Fibroblast of the conjunctiva (primary cell): ENCODE measurements around the gene OST4.

Experiments
- DNase-seq: peaks from one replicate; pipeline ENCODE4 v3.0.0-alpha.2; 2010; ENCODE audit warnings: low read depth

Gene OST4

DNA sequence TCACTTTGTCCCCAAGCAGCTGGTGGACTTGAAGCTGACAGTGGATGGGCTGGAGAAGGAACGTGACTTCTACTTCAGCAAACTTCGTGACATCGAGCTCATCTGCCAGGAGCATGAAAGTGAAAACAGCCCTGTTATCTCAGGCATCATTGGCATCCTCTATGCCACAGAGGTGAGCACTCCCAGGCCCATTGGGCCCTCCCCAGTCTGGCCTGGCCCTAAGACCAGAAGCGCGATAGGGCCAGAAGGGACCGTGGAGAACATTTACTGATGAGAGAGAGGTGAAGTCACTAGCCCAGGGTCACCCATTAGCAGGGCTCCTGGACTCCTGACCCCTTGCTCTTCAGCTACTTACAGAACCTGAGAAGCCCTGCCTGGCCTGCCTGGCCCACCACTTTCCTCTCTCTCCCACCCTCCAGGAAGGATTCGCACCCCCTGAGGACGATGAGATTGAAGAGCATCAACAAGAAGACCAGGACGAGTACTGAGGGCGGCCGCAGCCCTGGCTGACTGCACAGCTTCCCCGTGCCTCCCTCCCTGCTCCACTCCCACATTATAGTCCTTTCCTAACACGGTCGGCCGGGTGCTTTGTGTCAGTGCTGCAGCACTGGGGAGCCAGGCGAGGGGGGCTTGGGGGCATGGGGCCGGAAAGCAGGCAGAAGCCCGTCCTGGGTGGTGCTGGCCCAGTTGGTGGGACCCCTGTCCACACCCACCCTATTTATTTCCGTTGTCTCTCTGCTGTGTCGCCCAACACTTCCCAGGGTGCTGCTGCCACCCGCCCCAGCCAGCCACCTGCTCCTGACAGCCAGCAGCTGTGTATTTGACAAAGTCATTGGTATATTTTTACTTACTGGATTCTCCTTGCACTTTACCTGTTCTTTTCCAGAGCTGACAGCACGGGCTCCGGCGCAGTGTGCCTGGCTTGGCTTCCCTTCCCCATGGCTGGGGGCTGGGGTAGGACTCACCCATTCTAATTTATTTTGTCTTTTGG lies 45.3 kb downstream of the OST4 start:
- DNase-seq = no peak

DNA sequence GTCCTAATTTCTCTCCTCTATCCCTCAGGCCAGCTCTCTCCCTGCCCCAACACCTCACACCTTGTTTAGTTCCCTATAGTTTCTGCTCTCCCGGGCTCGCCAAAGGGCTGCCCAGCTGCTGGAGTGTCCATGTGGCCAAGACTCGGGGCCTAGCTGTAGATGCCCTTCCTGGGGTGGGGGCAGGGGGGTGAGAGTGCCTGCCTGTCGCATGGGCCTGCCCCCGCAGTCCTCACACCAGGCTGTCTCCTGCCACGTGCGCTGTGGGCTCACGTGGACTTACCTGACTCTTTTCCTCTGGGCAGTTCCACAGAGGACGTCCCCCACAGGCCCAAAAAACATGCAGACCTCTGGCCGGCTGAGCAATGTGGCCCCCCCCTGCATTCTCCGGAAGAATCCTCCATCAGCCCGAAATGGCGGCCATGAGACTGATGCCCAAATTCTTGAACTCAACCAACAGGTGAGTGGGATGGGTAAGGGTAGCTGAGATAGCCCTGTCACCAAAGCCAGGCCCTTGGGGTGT lies 46.1 kb downstream of the OST4 start:
- DNase-seq = no peak

DNA sequence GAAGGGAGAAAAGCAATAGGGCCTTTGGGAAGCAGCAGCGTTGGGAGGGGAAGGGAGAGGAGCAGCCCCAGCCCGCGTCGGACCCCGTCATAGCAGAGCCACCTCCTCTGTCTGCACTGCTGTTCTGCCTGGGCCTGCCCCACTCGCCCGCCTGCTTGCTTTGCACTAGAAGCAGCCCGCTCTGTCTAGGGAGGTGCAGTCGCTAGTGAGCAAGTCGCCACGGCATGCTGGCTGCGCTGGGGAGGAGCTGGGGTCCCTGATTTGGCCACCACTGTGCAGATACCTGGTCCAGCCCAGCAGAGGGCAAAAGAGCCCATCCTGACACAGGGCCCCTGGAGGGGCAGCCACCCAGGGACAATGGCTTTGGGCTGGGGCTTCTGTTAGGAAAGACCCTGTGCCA lies 46.6 kb downstream of the OST4 start:
- no peak for DNase-seq

DNA sequence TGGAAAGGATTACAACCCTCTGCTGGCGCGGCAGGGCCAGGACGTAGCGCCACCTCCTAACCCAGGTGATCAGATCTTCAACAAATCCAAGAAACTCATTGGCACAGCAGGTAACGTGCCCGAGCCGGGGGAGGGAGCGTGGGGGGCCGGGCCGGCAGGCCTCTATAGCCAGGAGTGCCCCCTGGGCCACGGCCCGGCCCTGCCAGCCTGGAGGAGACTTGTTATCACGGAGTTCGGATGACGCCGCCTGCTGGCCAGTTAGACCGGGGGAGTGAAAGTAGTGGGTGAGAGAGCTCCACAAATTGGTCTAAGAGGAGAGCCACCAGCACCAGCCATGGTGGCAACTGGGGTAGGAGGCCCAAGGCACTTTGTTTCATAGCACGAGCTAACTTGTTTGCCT lies 47.3 kb downstream of the OST4 start:
- DNase-seq = no peak

DNA sequence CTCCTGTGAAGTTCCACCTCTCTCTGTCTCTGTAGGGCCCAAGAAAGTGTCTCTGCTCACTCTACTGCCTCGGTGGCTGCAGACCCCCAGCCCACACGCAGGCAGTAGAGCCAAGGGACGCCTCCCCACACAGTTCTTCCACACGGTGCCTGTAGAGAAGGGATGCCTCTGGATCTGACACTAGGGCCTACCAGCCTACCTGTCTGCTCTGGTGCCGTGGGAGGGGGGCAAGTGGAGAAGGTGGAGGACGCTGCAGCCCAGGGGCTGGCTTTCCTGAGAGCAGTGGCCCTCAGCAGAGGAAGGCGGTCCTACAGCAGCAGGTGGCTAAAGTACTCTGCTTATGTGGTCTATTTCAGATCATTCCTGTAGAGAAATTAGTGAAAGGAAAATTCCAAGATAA lies 47.7 kb downstream of the OST4 start:
- DNase-seq = no peak

DNA sequence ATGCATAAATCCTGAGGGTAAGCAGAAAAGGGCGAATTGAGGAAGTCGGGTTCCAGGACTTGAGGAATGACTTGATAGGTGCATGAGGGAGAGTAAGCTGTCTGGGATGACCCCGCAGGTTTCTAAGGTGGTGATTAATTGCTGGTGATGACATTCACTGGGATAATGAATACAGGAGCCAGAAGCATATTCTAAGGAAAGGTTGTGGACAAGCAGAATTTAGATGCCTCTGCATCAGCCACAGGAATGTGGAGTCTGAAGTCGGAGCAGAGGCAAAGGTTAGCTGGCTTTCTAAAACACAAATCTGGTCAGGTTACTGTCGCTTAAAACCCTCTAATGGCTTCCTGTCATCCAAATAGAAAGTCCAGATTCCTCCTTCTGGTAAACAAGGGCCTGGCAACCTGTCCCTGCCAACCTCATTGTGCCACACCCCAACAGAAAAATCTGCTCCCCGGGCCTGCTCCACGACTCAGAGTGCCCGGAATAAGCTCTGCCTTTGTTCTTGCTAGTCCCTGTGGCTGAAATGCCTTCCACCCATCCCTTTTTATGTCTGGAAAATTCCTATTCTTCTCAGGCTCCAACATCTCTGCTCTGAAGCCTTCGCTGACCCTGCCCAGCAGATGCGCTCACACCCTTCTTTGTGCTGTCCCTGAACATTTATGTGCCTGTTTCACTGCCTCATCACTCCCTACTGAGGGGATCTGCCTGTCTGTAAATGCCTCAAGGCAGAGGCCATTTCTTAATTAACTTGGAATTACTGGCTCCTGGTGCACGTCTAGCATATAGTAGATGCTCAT lies 50.0 kb downstream of the OST4 start:
- no peak for DNase-seq
